Stimulated activated CD8-positive, alpha-beta memory T cell treated with anti-CD3 and anti-CD28 coated beads, Interleukin-7, amount 100 ng/mL, for 48 hours (primary cell): Measurements from ENCODE around the gene LRRC57.
"Not testable (repeated sequence)": the region's sequence is repeated elsewhere in the genome, so short reads cannot be mapped to it uniquely, and the experiment has no call there.

Source experiments
- DNase-seq, 2 donors: peaks; one replicate each; pipeline ENCODE4 v3.0.0-alpha.2; 2020; ENCODE audit warnings: low read depth in 1 of 2; ENCODE audit errors: extremely low read depth in 1 of 2

LRRC57 gene

DNA sequence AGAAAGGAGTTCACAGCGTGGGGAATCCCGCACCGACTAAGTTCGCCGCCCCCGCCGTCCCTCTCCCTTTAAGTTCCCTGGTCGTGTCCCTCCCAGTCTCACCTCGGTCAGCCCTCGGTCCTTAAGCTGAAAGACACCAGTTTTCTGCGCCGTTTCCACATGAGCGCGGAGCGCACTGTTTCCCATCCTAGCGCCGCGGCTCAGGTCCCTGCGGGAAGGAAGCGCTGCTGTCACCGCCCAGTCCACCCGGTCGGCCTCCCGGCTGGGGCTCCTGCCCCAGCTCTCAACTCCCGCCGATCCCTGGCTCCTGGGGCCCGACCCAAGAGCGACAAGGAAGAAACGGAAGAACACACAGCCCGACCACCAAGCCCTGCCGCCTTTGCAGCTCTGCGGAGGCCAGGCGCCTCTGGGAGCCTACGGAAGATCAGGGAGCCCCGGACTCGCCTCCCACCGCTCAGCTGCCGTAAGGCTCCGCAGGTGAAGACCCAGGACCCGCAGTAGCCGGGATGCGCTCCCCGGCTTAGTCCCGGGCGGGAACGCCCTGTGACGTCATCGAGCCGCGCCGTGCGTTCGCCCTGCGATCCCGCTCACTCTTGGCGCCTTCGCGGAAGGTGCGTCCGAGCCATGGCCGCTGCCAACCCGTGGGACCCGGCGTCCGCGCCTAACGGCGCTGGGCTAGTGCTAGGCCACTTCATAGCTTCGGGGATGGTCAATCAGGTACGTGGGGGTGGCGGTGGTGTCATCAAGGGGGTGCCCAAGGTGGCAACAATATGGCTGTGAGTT is at the start of gene LRRC57, which contains the start of gene HAUS2:
Gene LRRC57 (minus strand): TSS at position 545 of the 783 bp plus-strand sequence. CDS start 359 bp downstream, at position 186.
Gene HAUS2 (plus strand): TSS at position 590 of the 783 bp plus-strand sequence. CDS start 35 bp downstream, at position 625.
- DNase-seq: peak; percentile 80 to 84

GRCh38 chr15:42595626-42596240 is 47.1 kb upstream of the LRRC57 start:
- no peak for DNase-seq

GRCh38 chr15:42594095-42594494 is 45.5 kb upstream of the LRRC57 start:
- DNase-seq: no peak

DNA sequence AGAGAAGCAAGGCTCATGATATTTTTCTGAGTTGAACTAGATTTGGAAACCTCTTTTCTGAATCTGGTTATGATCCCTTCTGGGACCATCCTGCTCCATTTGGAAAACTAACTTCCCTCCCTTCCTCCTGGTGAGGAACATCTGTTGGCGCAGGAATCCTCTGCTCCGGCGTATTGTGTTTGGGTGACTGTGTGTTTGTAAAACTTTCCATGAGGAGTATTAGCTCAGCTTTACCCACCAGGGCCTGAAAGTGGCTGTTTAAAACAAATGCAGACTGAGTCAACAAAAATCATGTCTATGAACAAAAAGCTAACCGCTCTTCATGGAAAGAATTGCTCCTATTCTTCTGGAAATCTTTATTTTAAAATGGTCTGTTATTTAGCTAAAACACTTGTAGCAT is 44.5 kb upstream of the LRRC57 start:
- DNase-seq: no peak

DNA sequence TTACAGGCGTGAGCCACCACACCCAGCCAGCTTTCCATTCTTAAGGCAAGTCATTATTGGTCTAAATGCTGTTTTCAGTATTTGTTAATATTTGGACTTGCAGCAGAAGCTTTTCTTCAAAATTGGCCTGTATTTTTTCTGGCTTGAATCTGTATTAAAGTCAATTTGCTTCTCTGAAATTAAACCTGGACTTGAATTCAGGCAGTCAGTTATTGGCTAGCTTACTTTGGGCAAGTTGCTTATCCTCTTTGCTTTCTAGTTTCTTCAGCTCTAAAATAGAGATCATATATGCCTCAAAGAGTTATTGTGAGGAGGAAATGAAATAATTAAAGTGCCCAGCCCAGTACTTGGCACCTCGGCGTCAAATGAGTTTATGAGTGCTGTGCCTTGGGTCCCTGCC is 44.1 kb upstream of the LRRC57 start:
- no peak for DNase-seq

DNA sequence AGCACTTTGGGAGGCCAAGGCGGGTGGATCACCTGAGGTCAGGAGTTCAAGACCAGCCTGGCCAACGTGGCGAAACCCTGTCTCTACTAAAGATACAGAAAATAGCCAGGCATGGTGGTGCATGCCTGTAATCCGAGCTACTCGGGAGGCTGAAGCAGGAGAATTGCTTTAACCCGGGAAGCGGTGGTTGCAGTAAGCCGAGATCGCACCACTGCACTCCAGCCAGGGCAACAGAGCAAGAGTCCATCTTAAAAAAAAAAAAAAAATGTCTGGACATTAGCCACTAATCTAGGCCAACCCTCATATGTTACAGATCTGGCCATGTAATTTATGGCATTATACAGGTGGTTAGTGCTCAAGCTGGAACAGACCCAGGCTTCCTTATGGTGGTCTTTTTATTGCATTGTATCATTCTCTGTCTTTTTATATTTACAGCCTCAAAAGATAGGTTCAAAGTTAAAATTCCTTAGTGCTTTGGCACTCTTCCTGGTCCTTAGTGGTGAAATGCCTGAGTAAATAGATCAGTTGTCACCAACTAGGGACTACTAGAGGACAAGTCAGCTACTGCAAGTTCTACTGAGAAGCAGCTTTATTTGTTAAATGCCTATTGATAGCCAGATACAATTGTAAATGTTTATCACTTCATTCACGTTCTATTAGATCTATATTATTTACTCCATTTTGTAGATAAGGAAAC is 42.8 kb upstream of the LRRC57 start:
- no peak for DNase-seq

GRCh38 chr15:42590619-42591237 is 42.1 kb upstream of the LRRC57 start:
- no peak for DNase-seq

DNA sequence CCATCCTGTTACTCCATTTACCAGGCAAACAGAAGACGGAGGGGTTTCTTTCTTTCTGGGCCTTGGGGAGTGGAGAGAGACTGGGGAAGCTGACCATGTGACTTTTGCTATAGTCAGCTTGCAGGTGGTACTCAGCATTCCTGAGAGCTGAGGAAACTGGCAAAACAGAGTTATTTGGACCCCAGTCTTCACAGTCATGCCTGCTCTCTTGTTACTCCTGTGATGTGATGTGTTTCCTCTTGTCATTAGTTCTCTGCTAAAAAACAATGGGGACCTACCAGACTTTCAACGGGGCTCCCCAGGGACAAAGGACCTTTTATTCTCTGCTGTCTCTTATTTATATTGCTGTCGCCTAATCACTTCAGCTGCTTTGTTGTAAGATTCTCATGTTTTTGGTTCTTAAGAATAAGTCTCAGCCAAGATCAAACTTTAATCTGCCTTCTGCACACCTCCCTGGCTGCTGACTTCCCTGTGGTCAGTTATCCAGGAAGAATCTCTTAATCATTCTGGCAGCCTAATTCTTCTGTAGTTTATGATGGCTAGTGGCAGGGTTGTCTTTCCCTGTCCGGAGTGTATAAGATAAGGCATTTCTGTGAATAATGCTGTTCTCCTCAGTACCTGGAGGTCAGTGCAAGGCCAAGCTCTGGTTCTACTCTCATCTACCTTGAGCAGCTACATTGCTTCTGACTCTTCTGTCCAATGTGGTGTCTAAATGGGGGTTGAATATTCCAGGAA is 35.6 kb upstream of the LRRC57 start:
- DNase-seq: no peak

- no peak for DNase-seq
Measured at GRCh38 chr15:42582569-42583375, 34.2 kb upstream of the LRRC57 start.

GRCh38 chr15:42581272-42581730 is 32.7 kb upstream of the LRRC57 start:
- DNase-seq: peak; percentile 66 to 70

GRCh38 chr15:42578984-42579537 is 30.5 kb upstream of the LRRC57 start:
- DNase-seq: no peak

GRCh38 chr15:42577514-42578031 is 29.0 kb upstream of the LRRC57 start:
- no peak for DNase-seq

- no peak for DNase-seq
Measured at GRCh38 chr15:42576776-42577175, 28.2 kb upstream of the LRRC57 start.

GRCh38 chr15:42576040-42576594 is 27.5 kb upstream of the LRRC57 start:
- no peak for DNase-seq

DNA sequence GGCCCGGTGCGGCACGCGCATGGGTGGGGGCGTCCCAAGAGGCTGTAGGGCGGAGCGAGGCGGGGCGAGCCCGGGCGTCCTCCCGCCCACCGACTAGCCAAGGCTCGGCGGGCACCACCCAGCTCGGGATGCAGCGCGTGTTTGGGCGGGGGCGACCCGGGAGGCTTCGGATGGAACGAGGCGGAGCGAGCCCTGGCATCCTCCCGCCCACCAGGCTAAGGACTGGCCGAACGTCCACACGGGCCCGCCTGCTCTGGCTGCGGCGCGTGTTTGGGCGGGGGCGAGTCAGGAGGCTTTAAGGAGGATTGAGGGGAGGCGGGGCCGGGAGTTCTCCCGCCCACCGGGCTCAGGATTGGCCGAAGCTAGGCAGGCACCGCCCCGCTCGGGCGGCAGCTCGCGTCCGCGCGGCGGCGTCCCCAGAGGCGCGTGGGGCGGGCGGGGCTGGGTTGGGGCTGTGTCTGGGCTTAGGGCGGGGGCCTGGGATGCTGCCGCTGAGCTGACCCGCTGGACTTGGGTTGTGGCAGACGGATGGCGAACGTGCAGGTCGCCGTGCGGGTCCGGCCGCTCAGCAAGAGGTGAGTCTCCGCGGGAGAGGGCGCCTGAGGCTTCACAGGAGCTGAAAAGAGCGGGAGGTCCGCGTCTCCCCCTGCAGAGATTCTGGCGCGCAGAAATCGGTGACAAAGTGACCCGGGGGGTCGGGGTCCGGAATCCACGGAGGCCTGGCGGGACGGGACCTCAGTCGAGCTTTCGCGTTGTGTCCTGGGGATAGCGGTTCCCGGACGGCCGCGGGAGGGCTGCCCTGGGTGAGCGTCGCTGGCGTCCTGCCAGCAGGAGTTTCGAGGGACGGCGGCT is 26.8 kb upstream of the LRRC57 start, which contains the start of gene STARD9:
Gene STARD9 (plus strand): TSS at position 419 of the 852 bp plus-strand sequence. CDS start 110 bp downstream, at position 529.
- DNase-seq: peak; percentile 92 to 94

DNA sequence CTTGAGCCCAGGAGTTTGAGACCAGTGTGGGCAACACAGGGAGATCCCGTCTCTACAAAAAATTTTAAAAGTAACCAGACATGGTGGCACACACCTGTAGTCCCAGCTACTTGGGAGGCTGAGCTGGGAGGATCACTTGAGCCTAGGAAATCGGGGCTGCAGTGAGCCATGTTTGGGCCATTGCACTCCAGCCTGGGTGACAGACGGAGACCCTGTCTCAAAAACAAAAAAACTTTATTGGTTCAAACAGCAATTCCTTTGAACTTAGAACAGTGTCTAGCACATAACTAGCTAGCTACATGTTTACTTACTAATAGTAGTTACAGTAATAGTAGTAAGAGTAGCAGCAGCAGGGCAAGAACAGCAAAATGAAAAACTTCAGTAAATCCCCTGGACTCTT is 10.1 kb upstream of the LRRC57 start:
- no peak for DNase-seq

DNA sequence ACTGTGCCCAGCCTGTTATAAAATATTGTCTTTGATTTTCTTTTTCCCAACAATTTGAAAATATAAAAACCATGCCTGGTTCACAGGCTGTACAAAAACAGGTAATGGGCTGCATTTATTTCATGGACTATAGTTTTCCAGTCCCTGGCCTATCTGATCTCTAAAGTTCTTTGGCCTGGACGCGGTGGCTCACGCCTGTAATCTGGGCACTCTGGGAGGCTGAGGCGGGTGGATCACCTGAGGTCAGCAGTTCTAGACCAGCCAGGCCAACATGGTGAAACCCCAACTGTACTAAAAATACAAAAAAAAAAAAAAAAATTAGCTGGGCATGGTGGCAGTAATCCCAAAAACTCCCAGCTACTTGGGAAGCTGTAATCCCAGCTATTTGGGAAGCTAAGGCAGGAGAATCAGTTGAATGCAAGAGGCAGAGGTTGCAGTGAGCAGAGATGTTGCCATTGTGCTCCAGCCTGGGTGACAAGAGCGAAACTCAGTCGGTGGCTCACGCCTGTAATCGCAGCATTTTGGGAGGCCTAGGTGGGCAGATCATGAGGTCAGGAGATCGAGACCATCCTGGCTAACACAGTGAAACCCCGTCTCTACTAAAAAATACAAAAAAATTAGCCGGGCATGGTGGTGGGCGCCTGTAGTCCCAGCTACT is 8.1 kb upstream of the LRRC57 start:
- DNase-seq: not testable (repeated sequence)
